Cardiac septum (tissue), 1 donor: ENCODE measurements around the gene CCDC80. TPM values are rescaled to one million over a fixed set of nuclear protein-coding genes. Genes with fewer than 3 reads are reported as not detected.
"Not testable (repeated sequence)": the region's sequence is repeated elsewhere in the genome, so short reads cannot be mapped to it uniquely, and the experiment has no call there.

Experiments used
- DNase-seq: peaks from one replicate; pipeline ENCODE4 v3.0.0-alpha.2; 2020; ENCODE audit warnings: low spot score
- intact Hi-C: fragments of 100-400 bp; cut with DNase I; formaldehyde crosslinking; loops from one replicate; pipeline ENCODE4 v1.14.0; 2022
- total RNA-seq: library from RNA; stranded (reverse); fragmentation: NEBNext Ultra II Directional; extraction: Animal tissue kit (Norgen Biotek cat#: 25700); gene quantifications from one replicate; pipeline ENCODE4 v1.2.1, GENCODE V29; 2021
- donor health status: DM: no; HTN: no; CAD: no.

Gene CCDC80
- total RNA-seq, 1 donor from 2014 or later: 122 TPM

- intact Hi-C loops: no loop called here
- no peak for DNase-seq
Measured at GRCh38 chr3:112607863-112608262, 33.1 kb downstream of the CCDC80 start.

GRCh38 chr3:112606098-112606497, 34.8 kb downstream of the CCDC80 start:
- intact Hi-C loops: no loop called here
- no peak for DNase-seq

- intact Hi-C loops: no loop called here
- no peak for DNase-seq
Measured at GRCh38 chr3:112605285-112605684, 35.7 kb downstream of the CCDC80 start.

- intact Hi-C loops: no loop called here
- no peak for DNase-seq
Measured at GRCh38 chr3:112604536-112604935, 36.4 kb downstream of the CCDC80 start.

GRCh38 chr3:112602217-112602838, 38.6 kb downstream of the CCDC80 start:
- no peak for DNase-seq
- intact Hi-C loops: no loop called here

- no peak for DNase-seq
- intact Hi-C loops: no loop called here
Measured at GRCh38 chr3:112598731-112599130, 42.2 kb downstream of the CCDC80 start.

GRCh38 chr3:112597945-112598344, 43.0 kb downstream of the CCDC80 start:
- no peak for DNase-seq
- intact Hi-C loops: no loop called here

GRCh38 chr3:112594856-112595255, 46.1 kb downstream of the CCDC80 start:
- no peak for DNase-seq
- intact Hi-C loops: no loop called here

GRCh38 chr3:112593258-112593657, 47.7 kb downstream of the CCDC80 start:
- DNase-seq: no peak
- intact Hi-C loops: no loop called here

- intact Hi-C loops: no loop called here
- no peak for DNase-seq
Measured at GRCh38 chr3:112587336-112587735, 53.6 kb downstream of the CCDC80 start.

- intact Hi-C loops: no loop called here
- no peak for DNase-seq
Measured at GRCh38 chr3:112585782-112586181, 55.2 kb downstream of the CCDC80 start.

GRCh38 chr3:112583105-112583504, 57.8 kb downstream of the CCDC80 start:
- no peak for DNase-seq
- intact Hi-C loops: loop anchor here (5.0 kb wide), 3 partner anchors 59 to 394 kb away; partner anchors contain the start of genes CCDC80 and CD200R1

- DNase-seq: no peak
- intact Hi-C loops: loop anchor here (5.0 kb wide), 3 partner anchors 60 to 395 kb away; partner anchors contain the start of genes CCDC80 and CD200R1
Measured at GRCh38 chr3:112582244-112582874, 58.6 kb downstream of the CCDC80 start.

- DNase-seq: no peak
- intact Hi-C loops: loop anchor here (5.0 kb wide), 3 partner anchors 63 to 398 kb away; partner anchors contain the start of genes CCDC80 and CD200R1
Measured at GRCh38 chr3:112579697-112580096, 61.2 kb downstream of the CCDC80 start.

GRCh38 chr3:112579232-112579631, 61.7 kb downstream of the CCDC80 start:
- DNase-seq: no peak

GRCh38 chr3:112572701-112573100, 68.2 kb downstream of the CCDC80 start:
- DNase-seq: no peak
- intact Hi-C loops: no loop called here

More at GRCh38 chr3:112579232-112579631, 61.7 kb downstream of the CCDC80 start:
- intact Hi-C loops: no loop called here

- intact Hi-C loops: no loop called here
- no peak for DNase-seq
Measured at GRCh38 chr3:112569265-112569664, 71.7 kb downstream of the CCDC80 start.

- intact Hi-C loops: no loop called here
- no peak for DNase-seq
Measured at GRCh38 chr3:112568642-112569041, 72.3 kb downstream of the CCDC80 start.

- intact Hi-C loops: loop anchor here (5.0 kb wide), 1 partner anchor 427 kb away; the partner anchor contains the start of gene GTPBP8
- no peak for DNase-seq
Measured at GRCh38 chr3:112564940-112565305, 76.0 kb downstream of the CCDC80 start.

GRCh38 chr3:112564247-112564939, 76.5 kb downstream of the CCDC80 start:
- DNase-seq: not testable (repeated sequence)
- intact Hi-C loops: loop anchor here (5.0 kb wide), 1 partner anchor 428 kb away; the partner anchor contains the start of gene GTPBP8
